Measurements from ENCODE around the gene UBXN10.

Gene UBXN10

DNA sequence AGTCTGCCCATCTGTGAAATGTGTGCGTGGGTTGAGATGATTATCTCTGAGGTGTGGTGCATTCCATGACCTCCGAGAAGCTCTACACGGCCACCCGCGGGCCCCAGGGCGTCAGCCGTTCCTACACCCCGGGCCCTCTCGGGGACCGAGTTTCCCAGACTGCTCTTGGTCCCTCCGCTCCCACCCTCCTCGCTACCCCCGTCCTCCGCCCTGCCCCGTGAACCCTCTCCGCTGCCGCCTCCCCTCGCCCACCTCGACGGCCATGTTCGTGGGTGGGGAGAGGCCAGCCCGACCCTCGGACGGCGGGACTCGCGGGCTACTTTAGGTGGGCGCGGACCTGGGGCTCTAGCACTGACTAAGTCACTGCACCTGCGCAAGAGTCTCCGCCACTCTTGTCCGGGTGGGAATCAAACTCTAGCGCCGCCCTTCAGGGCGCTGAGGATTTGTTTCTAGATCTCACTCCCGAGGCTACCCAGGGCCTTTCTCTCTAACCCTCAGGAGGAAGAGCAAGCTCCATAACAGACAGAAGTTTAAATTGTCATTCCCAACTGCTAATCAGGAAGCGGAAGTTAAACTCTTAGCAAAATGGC, 57.1 kb downstream of the UBXN10 start:
- no peak overlapping the region for H3K27ac ChIP-seq
- no peaks in the 10 kb centered on the region for H3K79me2 ChIP-seq
- no peaks in the 10 kb centered on the region for H3K4me1 ChIP-seq
- H3K36me3 ChIP-seq (ENCODE audit: control insufficient read depth, insufficient read depth, low read length), result no peaks in the 10 kb centered on the region
- TF ChIP-seq, protein P1, sequence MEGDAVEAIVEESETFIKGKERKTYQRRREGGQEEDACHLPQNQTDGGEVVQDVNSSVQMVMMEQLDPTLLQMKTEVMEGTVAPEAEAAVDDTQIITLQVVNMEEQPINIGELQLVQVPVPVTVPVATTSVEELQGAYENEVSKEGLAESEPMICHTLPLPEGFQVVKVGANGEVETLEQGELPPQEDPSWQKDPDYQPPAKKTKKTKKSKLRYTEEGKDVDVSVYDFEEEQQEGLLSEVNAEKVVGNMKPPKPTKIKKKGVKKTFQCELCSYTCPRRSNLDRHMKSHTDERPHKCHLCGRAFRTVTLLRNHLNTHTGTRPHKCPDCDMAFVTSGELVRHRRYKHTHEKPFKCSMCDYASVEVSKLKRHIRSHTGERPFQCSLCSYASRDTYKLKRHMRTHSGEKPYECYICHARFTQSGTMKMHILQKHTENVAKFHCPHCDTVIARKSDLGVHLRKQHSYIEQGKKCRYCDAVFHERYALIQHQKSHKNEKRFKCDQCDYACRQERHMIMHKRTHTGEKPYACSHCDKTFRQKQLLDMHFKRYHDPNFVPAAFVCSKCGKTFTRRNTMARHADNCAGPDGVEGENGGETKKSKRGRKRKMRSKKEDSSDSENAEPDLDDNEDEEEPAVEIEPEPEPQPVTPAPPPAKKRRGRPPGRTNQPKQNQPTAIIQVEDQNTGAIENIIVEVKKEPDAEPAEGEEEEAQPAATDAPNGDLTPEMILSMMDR (IDR thresholded peaks at IDR 0.05), result no peak
- no peaks in the 10 kb centered on the region for H3K9me3 ChIP-seq (ENCODE audit: control insufficient read depth, low read length)
- no peak overlapping the region for H3K9ac ChIP-seq
- no peak overlapping the region for H3K4me3 ChIP-seq (ENCODE audit: low read depth, low read length)
- H2AFZ ChIP-seq, result no peak overlapping the region
- no peak overlapping the region for H3K4me2 ChIP-seq (ENCODE audit: low read length)
- no peaks in the 10 kb centered on the region for H3K27me3 ChIP-seq (ENCODE audit: control insufficient read depth, insufficient read depth, low read length)
